Measurements from ENCODE around the gene PCBP2.

DNA sequence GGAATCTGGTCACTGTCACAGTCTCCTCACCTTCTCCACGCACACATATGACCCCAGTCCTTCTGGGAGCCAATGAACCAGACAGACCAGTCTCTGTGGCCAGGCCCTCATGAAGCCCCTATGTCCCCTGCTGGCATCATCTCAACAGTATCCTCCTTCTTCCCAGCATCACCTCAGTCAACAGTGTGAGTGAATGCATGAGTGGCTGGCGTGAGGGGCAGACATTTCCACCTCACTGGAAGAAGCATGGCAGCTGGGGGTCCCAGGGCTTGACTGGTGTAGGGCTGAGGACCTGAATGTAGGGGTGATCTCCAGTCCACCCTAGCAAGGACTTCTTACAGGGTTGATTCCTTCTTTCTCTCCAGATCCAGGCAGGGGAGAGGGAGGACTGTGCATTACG lies 45.6 kb downstream of the PCBP2 start:
- TF ChIP-seq, protein P1, sequence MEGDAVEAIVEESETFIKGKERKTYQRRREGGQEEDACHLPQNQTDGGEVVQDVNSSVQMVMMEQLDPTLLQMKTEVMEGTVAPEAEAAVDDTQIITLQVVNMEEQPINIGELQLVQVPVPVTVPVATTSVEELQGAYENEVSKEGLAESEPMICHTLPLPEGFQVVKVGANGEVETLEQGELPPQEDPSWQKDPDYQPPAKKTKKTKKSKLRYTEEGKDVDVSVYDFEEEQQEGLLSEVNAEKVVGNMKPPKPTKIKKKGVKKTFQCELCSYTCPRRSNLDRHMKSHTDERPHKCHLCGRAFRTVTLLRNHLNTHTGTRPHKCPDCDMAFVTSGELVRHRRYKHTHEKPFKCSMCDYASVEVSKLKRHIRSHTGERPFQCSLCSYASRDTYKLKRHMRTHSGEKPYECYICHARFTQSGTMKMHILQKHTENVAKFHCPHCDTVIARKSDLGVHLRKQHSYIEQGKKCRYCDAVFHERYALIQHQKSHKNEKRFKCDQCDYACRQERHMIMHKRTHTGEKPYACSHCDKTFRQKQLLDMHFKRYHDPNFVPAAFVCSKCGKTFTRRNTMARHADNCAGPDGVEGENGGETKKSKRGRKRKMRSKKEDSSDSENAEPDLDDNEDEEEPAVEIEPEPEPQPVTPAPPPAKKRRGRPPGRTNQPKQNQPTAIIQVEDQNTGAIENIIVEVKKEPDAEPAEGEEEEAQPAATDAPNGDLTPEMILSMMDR (IDR thresholded peaks at IDR 0.05): no peak
- no peak for TF ChIP-seq POLR2A (IDR thresholded peaks at IDR 0.05)
